Skeletal muscle tissue (tissue), 4 donors: ENCODE results near the gene SEL1L2. TPM values are rescaled to one million over a fixed set of nuclear protein-coding genes. Genes with fewer than 3 reads are reported as not detected.

ENCODE experiments used
- H3K27ac ChIP-seq: one replicate; pipeline ENCODE4 v1.7.0; 2013; ENCODE audit warnings: mild to moderate bottlenecking, low read depth, low read length, inconsistent platforms
- H3K27me3 ChIP-seq, 3 donors: one replicate each; pipeline ENCODE4 v1.7.0; 2013; ENCODE audit warnings: low read length in 3 of 3; ENCODE audit not compliant: control insufficient read depth in 3 of 3, insufficient read depth in 3 of 3
- H3K36me3 ChIP-seq, 3 donors: one replicate each; pipeline ENCODE4 v1.7.0; 2013; ENCODE audit warnings: low read length in 3 of 3; ENCODE audit not compliant: control insufficient read depth in 3 of 3, insufficient read depth in 3 of 3
- H3K4me1 ChIP-seq, 3 donors: one replicate each; pipeline ENCODE4 v1.7.0; 2013; ENCODE audit warnings: low read length in 3 of 3, mild to moderate bottlenecking in 3 of 3; ENCODE audit not compliant: control insufficient read depth in 3 of 3, insufficient read depth in 3 of 3
- H3K4me3 ChIP-seq, 3 donors: one replicate each; pipeline ENCODE4 v1.7.0; 2013; ENCODE audit warnings: low read length in 3 of 3
- H3K9ac ChIP-seq, 3 donors: one replicate each; pipeline ENCODE4 v1.7.0; 2013; ENCODE audit warnings: low read length in 3 of 3, mild to moderate bottlenecking in 3 of 3, moderate library complexity in 2 of 3, low read depth in 1 of 3
- H3K9me3 ChIP-seq, 3 donors: one replicate each; pipeline ENCODE4 v1.7.0; 2013; ENCODE audit warnings: low read length in 3 of 3; ENCODE audit not compliant: control insufficient read depth in 3 of 3
- total RNA-seq: library from RNA; depleted of rRNA; stranded (reverse); fragments of >200 nt; gene quantifications from one replicate; pipeline ENCODE4 v1.2.3, GENCODE V29; 2014
- donor health status: Osteomylitis.

SEL1L2 gene
- total RNA-seq, 1 donor from 2014 or later, result not detected

DNA sequence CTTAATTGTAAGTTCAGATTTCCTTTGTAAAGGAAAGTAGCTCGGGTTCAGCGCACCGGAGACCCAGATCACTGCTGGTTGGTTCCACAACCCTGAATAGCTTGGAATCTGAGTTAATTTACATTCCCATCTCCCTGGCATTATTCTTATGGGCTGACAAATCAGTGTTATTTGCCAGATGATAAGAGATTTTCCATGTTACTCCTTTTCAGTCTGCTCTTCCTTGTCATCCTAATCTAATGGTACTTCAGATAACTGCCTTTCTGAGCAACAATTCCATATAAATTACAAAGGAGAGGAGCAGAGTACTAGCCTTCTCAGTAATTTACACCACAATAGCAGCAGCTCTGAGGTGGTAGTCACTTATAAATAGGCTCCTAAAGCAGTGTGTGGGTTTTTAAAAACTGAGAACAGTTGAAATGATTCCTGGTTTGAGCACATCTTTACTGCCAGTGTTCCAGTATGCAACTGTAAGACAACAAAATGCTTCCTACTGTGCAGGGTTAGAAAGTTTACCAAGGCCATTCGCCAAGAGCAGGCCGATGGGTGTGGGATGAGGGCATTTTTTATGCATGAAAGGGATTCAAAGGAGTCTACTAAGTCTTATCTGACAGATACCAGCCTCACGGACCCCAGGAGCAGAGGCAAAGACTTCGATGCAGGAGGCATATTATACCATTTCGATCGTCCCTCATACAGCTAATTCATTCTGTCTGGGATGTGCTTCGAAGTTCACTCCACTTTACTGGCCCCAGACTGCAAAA is 115.8 kb downstream of the SEL1L2 start:
- Histone ChIP-seq H3K27me3 (no peaks in the 10 kb centered on the region), H3K9ac (no peak overlapping the region), H3K4me3 (no peak overlapping the region), H3K9me3 (no peaks in the 10 kb centered on the region), H3K36me3 (no peaks in the 10 kb centered on the region), H3K4me1 (peaks cover 4 to 7% (median 5%) of the 10 kb centered on the region in 3 donors), H3K27ac (no peak overlapping the region)

DNA sequence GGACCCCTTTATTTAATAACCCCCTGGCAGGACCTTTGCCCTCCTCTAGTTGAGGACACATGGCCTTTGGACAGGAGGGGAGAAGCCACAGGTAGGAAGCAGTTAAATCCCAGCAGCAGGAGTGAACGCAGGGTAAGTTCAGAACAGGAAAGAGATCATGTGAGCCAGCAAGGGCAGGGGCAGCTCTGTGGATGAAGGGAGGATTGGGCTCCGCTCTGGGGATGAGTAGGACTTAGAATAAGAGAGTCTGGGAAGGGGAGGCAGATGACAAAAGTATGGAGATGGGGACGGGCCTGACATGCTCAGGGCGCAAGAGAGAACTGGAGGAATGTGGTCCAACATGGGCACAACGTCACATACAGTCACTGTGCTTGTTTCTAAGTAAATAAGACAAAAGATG is 116.6 kb downstream of the SEL1L2 start:
- no peaks in the 10 kb centered on the region for H3K27me3 ChIP-seq
- peaks cover 4 to 14% (median 8%) of the 10 kb centered on the region in 3 donors for H3K4me1 ChIP-seq
- no peak overlapping the region for H3K4me3 ChIP-seq
- H3K9me3 ChIP-seq, result no peaks in the 10 kb centered on the region
- no peak overlapping the region for H3K9ac ChIP-seq
- H3K27ac ChIP-seq, result no peak overlapping the region
- no peaks in the 10 kb centered on the region for H3K36me3 ChIP-seq

DNA sequence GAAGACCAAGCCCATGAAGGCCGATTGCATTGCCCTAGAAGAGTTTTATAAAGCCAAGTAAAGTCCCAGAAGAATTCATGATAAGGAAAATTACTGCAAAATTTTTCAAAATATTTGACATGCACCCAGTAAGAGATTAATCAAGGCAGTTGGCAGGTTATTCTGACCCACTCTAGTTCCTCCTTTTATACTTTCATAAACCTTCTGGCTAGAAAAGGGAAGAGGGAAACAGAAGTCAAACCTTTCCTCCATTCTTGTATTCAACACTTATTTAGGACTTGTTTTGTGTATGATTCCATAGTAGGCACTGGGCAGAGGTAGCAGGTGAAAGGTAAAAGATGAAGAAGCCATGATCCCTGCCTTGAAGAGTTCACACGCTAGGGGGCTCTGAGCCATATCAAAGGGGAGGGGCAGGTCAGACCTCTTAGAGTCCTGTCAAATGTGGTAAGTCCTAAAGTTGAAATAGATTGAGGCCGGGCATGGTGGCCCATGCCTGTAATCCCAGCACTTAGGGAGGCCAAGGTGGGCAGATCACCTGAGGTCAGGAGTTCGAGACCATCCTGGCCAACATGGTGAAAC is 120.2 kb downstream of the SEL1L2 start:
- Histone ChIP-seq H3K36me3 (no peaks in the 10 kb centered on the region), H3K9ac (no peak overlapping the region), H3K4me1 (peaks cover 20 to 24% (median 21%) of the 10 kb centered on the region in 3 donors), H3K9me3 (no peaks in the 10 kb centered on the region), H3K4me3 (no peak overlapping the region), H3K27ac (no peak overlapping the region), H3K27me3 (no peaks in the 10 kb centered on the region)

DNA sequence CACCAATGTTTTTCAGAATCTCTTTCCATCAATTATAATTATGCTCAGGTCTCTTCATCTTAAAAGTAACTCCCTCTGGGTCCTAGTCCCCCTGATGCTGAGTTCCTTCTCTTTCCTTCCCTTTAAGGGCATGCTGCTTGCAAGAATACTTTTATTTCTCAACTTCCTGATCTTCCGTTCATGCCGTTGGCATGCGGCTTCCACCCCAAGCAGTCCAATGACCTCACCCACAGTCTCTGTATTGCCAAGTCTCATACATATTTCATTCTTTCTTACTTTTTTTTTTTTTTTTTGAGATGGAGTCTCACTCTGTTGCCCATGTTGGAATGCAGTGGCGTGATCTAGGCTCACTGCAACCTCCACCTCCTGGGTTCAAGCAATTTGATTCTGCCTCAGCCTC is 122.1 kb downstream of the SEL1L2 start:
- Histone ChIP-seq H3K27ac (no peak overlapping the region), H3K27me3 (no peaks in the 10 kb centered on the region), H3K9me3 (no peaks in the 10 kb centered on the region), H3K9ac (no peak overlapping the region), H3K4me3 (no peak overlapping the region), H3K36me3 (no peaks in the 10 kb centered on the region), H3K4me1 (peaks cover 22 to 28% (median 24%) of the 10 kb centered on the region in 3 donors)

DNA sequence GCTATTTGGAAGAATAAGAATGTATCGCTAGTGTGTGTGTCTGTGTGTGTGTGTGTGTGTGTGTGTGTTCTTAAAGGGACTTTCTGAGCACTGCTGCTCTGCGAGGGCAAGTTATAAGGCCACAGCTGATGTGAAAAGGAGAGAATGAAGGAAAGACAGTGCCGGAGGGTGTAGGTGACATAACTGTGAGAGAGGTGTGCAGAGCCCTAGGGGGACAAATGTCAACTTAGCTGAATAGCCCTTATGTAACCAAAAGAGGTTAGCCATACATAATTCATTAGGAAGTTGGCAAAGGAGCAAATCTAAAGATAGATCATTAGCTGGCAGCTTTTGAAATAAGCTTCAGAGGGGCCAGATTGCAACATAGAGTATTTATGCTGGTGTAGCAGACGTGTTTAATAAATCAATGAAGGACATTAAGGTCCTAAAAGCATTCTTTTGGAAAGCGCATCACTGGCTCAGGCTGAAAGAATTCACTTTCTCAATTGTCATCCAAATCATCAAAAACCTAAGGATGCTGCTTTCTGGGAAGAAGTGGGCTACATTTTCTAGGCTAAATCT is 124.5 kb downstream of the SEL1L2 start:
- Histone ChIP-seq H3K36me3 (no peaks in the 10 kb centered on the region), H3K9ac (peak overlapping the region in 2 of 3 donors; percentile 22 to 48), H3K27me3 (no peaks in the 10 kb centered on the region), H3K27ac (peak overlapping the region; percentile 80), H3K4me3 (peak overlapping the region in 2 of 3 donors; percentile 20 to 41), H3K4me1 (peaks cover 22 to 28% (median 24%) of the 10 kb centered on the region in 3 donors), H3K9me3 (no peaks in the 10 kb centered on the region)

DNA sequence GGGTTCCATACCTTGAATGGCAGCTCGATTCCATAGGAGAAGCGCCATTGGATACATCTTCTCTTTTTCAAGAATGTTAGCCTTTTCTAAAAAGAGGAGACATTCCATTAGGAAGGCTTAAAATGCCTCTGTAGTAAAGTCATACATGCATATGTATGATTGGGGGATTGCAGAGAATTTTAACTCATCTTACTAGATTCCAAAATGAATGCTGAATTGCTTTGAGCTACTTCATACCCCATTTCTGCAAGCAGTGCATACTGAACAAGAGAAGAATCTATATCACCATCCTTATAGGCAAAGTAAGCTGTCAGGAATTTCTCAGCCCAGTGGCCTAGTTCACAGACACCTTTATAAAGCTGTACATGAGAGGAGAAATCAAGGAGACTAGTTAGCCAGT is 125.3 kb downstream of the SEL1L2 start:
- H3K27ac ChIP-seq, result peak overlapping the region; percentile 80
- no peaks in the 10 kb centered on the region for H3K36me3 ChIP-seq
- no peaks in the 10 kb centered on the region for H3K9me3 ChIP-seq
- H3K4me1 ChIP-seq, result peaks cover 19 to 25% (median 21%) of the 10 kb centered on the region in 3 donors
- H3K27me3 ChIP-seq, result no peaks in the 10 kb centered on the region
- peak overlapping the region in 2 of 3 donors; percentile 23 to 48 for H3K9ac ChIP-seq
- no peak overlapping the region for H3K4me3 ChIP-seq

DNA sequence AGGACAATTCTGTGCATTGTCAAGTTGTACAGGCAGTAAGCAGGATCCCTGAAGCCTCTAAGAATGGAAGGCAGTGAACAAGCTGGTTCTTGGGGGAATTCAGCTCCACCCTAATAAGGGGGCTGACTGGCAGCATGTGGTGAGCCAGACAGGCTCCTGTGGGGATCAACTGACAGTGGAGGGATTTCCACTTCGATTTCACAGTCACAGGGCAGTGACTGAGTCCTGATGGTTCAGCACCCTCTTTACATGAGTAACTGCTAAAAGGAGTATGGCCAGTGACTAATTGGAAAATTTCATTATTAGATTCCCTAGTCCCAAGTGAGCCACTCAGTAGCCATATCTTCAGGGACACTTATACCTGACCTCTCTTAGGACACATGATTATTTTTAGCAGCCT is 127.2 kb downstream of the SEL1L2 start:
- H3K4me3 ChIP-seq, result no peak overlapping the region
- H3K27ac ChIP-seq, result no peak overlapping the region
- no peaks in the 10 kb centered on the region for H3K27me3 ChIP-seq
- no peaks in the 10 kb centered on the region for H3K9me3 ChIP-seq
- peaks cover 14 to 24% (median 14%) of the 10 kb centered on the region in 3 donors for H3K4me1 ChIP-seq
- H3K9ac ChIP-seq, result no peak overlapping the region
- H3K36me3 ChIP-seq, result no peaks in the 10 kb centered on the region

DNA sequence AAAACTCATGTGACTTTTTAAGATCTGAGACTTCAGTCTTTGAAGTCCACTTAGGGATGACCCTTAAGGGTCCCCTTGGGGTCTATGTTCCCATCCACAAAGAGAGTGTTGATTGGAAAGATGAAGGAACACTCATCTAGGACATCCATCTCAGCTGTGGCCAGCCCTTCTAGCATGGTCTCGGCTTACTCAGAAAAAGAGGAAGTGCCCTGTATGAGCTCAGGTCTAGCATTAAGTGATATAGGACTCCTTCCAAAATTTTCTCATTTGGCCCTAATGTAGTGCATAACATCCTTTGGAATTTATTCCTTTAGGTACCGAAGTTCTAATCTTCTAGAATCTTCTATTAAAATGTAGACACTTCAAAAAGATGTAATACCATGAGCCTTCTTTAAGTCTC is 128.2 kb downstream of the SEL1L2 start:
- Histone ChIP-seq H3K36me3 (no peaks in the 10 kb centered on the region), H3K9ac (no peak overlapping the region), H3K4me1 (peaks cover 19 to 29% (median 22%) of the 10 kb centered on the region in 3 donors), H3K27me3 (no peaks in the 10 kb centered on the region), H3K9me3 (no peaks in the 10 kb centered on the region), H3K27ac (no peak overlapping the region), H3K4me3 (no peak overlapping the region)

DNA sequence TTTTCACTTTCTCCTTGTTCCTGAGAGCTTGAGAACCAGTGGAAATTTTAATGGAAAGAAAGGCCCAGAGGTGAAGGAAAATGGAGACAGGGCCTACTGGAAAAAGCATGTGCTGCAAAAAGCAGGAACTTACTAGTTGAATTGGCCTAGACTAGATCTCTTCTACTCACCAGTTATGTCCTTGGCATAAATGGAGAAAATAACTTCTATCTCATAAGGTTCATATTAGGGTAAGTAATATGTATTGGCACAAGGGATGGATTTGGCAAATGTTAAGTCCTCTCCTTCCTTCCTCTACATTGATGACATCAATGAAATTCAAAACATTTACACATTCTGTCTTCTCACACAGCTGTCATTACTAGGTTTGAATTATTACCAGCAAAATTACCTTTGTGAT is 131.5 kb downstream of the SEL1L2 start:
- Histone ChIP-seq H3K9ac (no peak overlapping the region), H3K9me3 (no peaks in the 10 kb centered on the region), H3K27me3 (no peaks in the 10 kb centered on the region), H3K36me3 (no peaks in the 10 kb centered on the region), H3K4me3 (no peak overlapping the region), H3K27ac (no peak overlapping the region), H3K4me1 (peaks cover 5 to 10% (median 8%) of the 10 kb centered on the region in 3 donors)

DNA sequence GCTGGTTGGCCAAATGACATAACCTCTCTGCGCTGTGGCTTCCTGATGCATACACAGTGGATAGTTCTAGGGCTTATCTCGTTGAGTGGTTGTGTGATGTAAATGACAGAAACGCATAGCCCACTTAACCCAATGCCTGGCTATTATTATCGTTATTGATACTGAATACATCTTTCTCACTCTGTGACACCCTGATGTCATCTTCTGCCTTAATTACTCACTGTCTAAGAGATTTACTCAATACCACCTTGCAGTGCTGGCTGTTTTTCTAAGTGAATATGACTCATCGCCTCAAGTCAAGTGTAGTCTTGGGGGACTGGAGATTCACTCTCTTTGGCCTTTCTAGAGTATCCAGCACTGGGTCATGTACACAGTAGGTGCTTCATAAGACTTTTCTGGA is 132.0 kb downstream of the SEL1L2 start:
- H3K27ac ChIP-seq, result no peak overlapping the region
- H3K9me3 ChIP-seq, result no peaks in the 10 kb centered on the region

More for the DNA sequence above, 132.0 kb downstream of the SEL1L2 start:
- no peaks in the 10 kb centered on the region for H3K36me3 ChIP-seq
- H3K4me3 ChIP-seq, result no peak overlapping the region
- no peak overlapping the region for H3K9ac ChIP-seq
- H3K27me3 ChIP-seq, result no peaks in the 10 kb centered on the region
- peaks cover 5 to 10% (median 8%) of the 10 kb centered on the region in 3 donors for H3K4me1 ChIP-seq
